WTC11 (cell line): Measurements from ENCODE around the gene DDX55. TPM values are rescaled to one million over a fixed set of nuclear protein-coding genes. Genes with fewer than 3 reads are reported as not detected.

Experiments
- ATAC-seq: fragments of 200-7000 bp; cut with Tn5 transposase; 2 replicates; pipeline ENCODE4 v1.10.0; 2021; ENCODE audit warnings: mild to moderate bottlenecking, moderate library complexity
- CTCF ChIA-PET: fragments of 300-600 bp; sonication (Branson Sonifier 250); formaldehyde crosslinking; loops from one replicate; lab custom pipeline; 2021; ENCODE audit warnings: antibody characterized with exemption; lab: Charles Lee
- POLR2A ChIA-PET: fragments of 350-600 bp; sonication (Branson Sonifier 250); formaldehyde crosslinking; loops from one replicate; lab custom pipeline; 2021; ENCODE audit warnings: antibody characterized with exemption; lab: Charles Lee
- DNase-seq: peaks from one replicate; pipeline ENCODE4 v3.0.0; 2021; ENCODE audit warnings: low spot score
- H3K27ac Mint-ChIP-seq: 2 replicates; pipeline ENCODE4 v1.8.0; 2021; ENCODE audit warnings: mixed read lengths
- H3K27me3 Mint-ChIP-seq: 2 replicates; pipeline ENCODE4 v1.8.0; 2021; ENCODE audit warnings: low read depth, mild to moderate bottlenecking, moderate library complexity, mixed read lengths
- H3K36me3 Mint-ChIP-seq: 2 replicates; pipeline ENCODE4 v1.8.0; 2021; ENCODE audit warnings: mixed read lengths
- H3K4me1 Mint-ChIP-seq: 2 replicates; pipeline ENCODE4 v1.8.0; 2022; ENCODE audit warnings: mixed read lengths
- H3K4me3 Mint-ChIP-seq: 2 replicates; pipeline ENCODE4 v1.8.0; 2021; ENCODE audit warnings: mild to moderate bottlenecking, moderate library complexity, mixed read lengths
- H3K9me3 Mint-ChIP-seq: 2 replicates; pipeline ENCODE4 v1.8.0; 2021; ENCODE audit warnings: mixed read lengths
- AFF4 ChIP-seq: sonication (generic); formaldehyde crosslinking; IDR thresholded peaks from 2 replicates; pipeline ENCODE4 v1.8.1; 2023; ENCODE audit warnings: mild to moderate bottlenecking, missing genetic modification reagents, borderline replicate concordance
- ATF3 ChIP-seq: sonication (generic); formaldehyde crosslinking; conservative IDR thresholded peaks from 2 replicates; pipeline ENCODE4 v1.8.1; 2022; ENCODE audit warnings: mild to moderate bottlenecking, missing genetic modification reagents
- EMX1 ChIP-seq: fragments of 250-450 bp; sonication (Bioruptor Pico); IDR thresholded peaks from 2 replicates; pipeline ENCODE4 v1.8.0; 2021; ENCODE audit warnings: mild to moderate bottlenecking
- ERG ChIP-seq: fragments of 250-450 bp; sonication (Bioruptor Pico); IDR thresholded peaks from 2 replicates; pipeline ENCODE4 v1.8.0; 2021; ENCODE audit warnings: mild to moderate bottlenecking
- ETV6 ChIP-seq: sonication (generic); formaldehyde crosslinking; IDR thresholded peaks from 2 replicates; pipeline ENCODE4 v1.8.1; 2022; ENCODE audit warnings: mild to moderate bottlenecking, missing genetic modification reagents
- FOXJ3 ChIP-seq: sonication (generic); formaldehyde crosslinking; IDR thresholded peaks from 2 replicates; pipeline ENCODE4 v1.9.0; 2021; ENCODE audit warnings: missing genetic modification reagents, mild to moderate bottlenecking, borderline replicate concordance
- GTF2I ChIP-seq: fragments of 250-450 bp; sonication (Bioruptor Pico); conservative IDR thresholded peaks from 2 replicates; pipeline ENCODE4 v1.4.0; 2021; ENCODE audit warnings: mild to moderate bottlenecking
- NFYB ChIP-seq: sonication (generic); formaldehyde crosslinking; conservative IDR thresholded peaks from 2 replicates; pipeline ENCODE4 v1.8.0; 2022; ENCODE audit warnings: low read depth, missing genetic modification reagents
- NR2C2 ChIP-seq: sonication (generic); formaldehyde crosslinking; IDR thresholded peaks from 2 replicates; pipeline ENCODE4 v1.8.0; 2022; ENCODE audit warnings: mild to moderate bottlenecking, missing genetic modification reagents
- RELA ChIP-seq: sonication (generic); formaldehyde crosslinking; IDR thresholded peaks from 2 replicates; pipeline ENCODE4 v1.8.1; 2022; ENCODE audit warnings: missing genetic modification reagents, mild to moderate bottlenecking, borderline replicate concordance
- SMAD3 ChIP-seq: sonication (generic); formaldehyde crosslinking; IDR thresholded peaks from 2 replicates; pipeline ENCODE4 v1.8.0; 2022; ENCODE audit warnings: missing genetic modification reagents, mild to moderate bottlenecking, borderline replicate concordance
- TP53 ChIP-seq: sonication (generic); formaldehyde crosslinking; IDR thresholded peaks from 2 replicates; pipeline ENCODE4 v1.8.1; 2023; ENCODE audit warnings: mild to moderate bottlenecking, missing genetic modification reagents
- ZBTB21 ChIP-seq: sonication (generic); formaldehyde crosslinking; IDR thresholded peaks from 2 replicates; pipeline ENCODE4 v1.8.1; 2023; ENCODE audit warnings: mild to moderate bottlenecking, missing genetic modification reagents, borderline replicate concordance
- ZNF416 ChIP-seq: fragments of 250-450 bp; sonication (Bioruptor Pico); IDR thresholded peaks from 2 replicates; pipeline ENCODE4 v1.9.0; 2021; ENCODE audit warnings: mild to moderate bottlenecking, inconsistent platforms
- ZNF425 ChIP-seq: fragments of 250-450 bp; sonication (Bioruptor Pico); conservative IDR thresholded peaks from 2 replicates; pipeline ENCODE4 v1.9.0; 2021; ENCODE audit warnings: mild to moderate bottlenecking
- ZNF671 ChIP-seq: fragments of 250-450 bp; sonication (Bioruptor Pico); IDR thresholded peaks from 2 replicates; pipeline ENCODE4 v1.8.0; 2021; ENCODE audit warnings: mild to moderate bottlenecking
- total RNA-seq: library from RNA; stranded (reverse); gene quantifications from 3 replicates; pipeline ENCODE4 v1.2.3, GENCODE V29; 2021

The DDX55 gene
- total RNA-seq, 1 experiment from 2014 or later, result 44.2 TPM

- TF ChIP-seq AFF4 (no peak), TP53 (no peak), ZNF671 (no peak), FOXJ3 (CRISPR knock-in tag) (no peak), ZNF425 (CRISPR knock-in tag) (no peak), ATF3 (no peak), RELA (no peak), GTF2I (CRISPR knock-in tag) (no peak), ETV6 (CRISPR knock-in tag) (no peak), ZNF416 (no peak), ZBTB21 (CRISPR knock-in tag) (no peak), NFYB (no peak)
Measured at GRCh38 chr12:123654129-123654701, 52.3 kb downstream of the DDX55 start (continued).

- ATAC-seq (no peak), DNase-seq (no peak)
- H3K4me1 Mint-ChIP-seq, result no peaks in the 10 kb centered on the region
- CTCF ChIA-PET, result no interaction called here
- no peak overlapping the region for H3K27ac Mint-ChIP-seq
- POLR2A ChIA-PET, result no interaction called here
- TF ChIP-seq ZNF425 (CRISPR knock-in tag), result no peak
- H3K4me3 Mint-ChIP-seq, result no peak overlapping the region
- no peaks in the 10 kb centered on the region for H3K9me3 Mint-ChIP-seq
- H3K27me3 Mint-ChIP-seq, result no peaks in the 10 kb centered on the region
- H3K36me3 Mint-ChIP-seq, result peaks cover 35% of the 10 kb centered on the region
Measured at GRCh38 chr12:123655420-123655819, 53.5 kb downstream of the DDX55 start.

GRCh38 chr12:123656392-123656791, 54.5 kb downstream of the DDX55 start:
- ATAC-seq (no peak), DNase-seq (no peak)
- Mint-ChIP-seq H3K27ac (no peak overlapping the region), H3K4me1 (no peaks in the 10 kb centered on the region), H3K27me3 (no peaks in the 10 kb centered on the region), H3K4me3 (no peak overlapping the region), H3K9me3 (no peaks in the 10 kb centered on the region), H3K36me3 (peaks cover 30% of the 10 kb centered on the region)
- POLR2A ChIA-PET, result interaction anchor here (0.6 kb wide), 1 partner anchor 58 kb away, joined by 3 read pairs; no protein-coding TSS in a partner anchor
- CTCF ChIA-PET, result interaction anchor here (0.9 kb wide), 1 partner anchor 291 kb away, joined by 3 read pairs; no protein-coding TSS in a partner anchor
- TF ChIP-seq ERG (CRISPR knock-in tag) (no peak), EMX1 (no peak), GTF2I (CRISPR knock-in tag) (no peak), SMAD3 (CRISPR knock-in tag) (no peak), NR2C2 (CRISPR knock-in tag) (no peak)
